ENCODE measurements around the gene MBNL1. TPM values are rescaled to one million over a fixed set of nuclear protein-coding genes. Genes with fewer than 3 reads are reported as not detected.
"Not testable (repeated sequence)": the region's sequence is repeated elsewhere in the genome, so short reads cannot be mapped to it uniquely, and the experiment has no call there.

Gene MBNL1
- total and polyA plus RNA-seq, 2 donors (not counting 3 experiments of a cell fraction or from before 2014, with no cell fraction given): 179 to 362 TPM

DNA sequence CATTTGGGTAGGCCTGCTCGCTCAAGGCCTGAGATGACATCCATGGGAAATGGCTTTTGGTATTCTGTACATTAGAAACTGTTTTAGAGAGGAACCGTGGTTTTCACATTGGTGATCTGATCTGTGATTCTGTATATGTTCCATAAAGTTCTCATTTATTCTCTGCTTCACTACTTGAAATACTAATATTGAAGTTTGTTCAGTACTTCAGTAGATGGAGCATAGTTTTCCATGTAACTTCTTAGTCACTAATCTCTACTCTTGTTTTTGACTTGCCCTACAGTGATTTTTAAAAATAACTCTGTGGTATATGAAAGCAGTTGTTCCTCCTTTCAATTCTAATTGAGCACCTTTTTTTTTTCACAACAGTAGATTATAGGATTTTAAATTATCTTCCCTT is 66.5 kb downstream of the MBNL1 start:
- peaks cover 35% of the 10 kb centered on the region for H3K4me1 ChIP-seq (ENCODE audit: control insufficient read depth, extremely low read depth, insufficient read depth, low read length)
- H3K9me1 ChIP-seq (replicated peaks; ENCODE audit: control insufficient read depth, extremely low read depth, insufficient read depth, low read length): no peaks in the 10 kb centered on the region
- no peak overlapping the region for H3K9ac ChIP-seq (replicated peaks; ENCODE audit: extremely low read depth, insufficient read depth, low read length)
- no peak overlapping the region for H3K27ac ChIP-seq (ENCODE audit: insufficient read depth, low read depth, low read length)
- DNase-seq (ENCODE audit: low read depth, low spot score): no peak
- no peaks in the 10 kb centered on the region for H4K20me1 ChIP-seq (replicated peaks; ENCODE audit: control insufficient read depth, extremely low read depth, insufficient read depth, low read length)
- intact Hi-C loops (cut with micrococcal nuclease) (no loop called here), dilution Hi-C loops (cut with MboI; ENCODE audit: extremely low pct_ligation_motif_present, low sequenced_read_pairs) (no loop called here)
- TF ChIP-seq POLR2A (IDR thresholded peaks at IDR 0.05; ENCODE audit: low read depth, low read length) (no peak), POLR2AphosphoS5 (IDR thresholded peaks at IDR 0.05; ENCODE audit: insufficient read depth, low read depth, low read length) (no peak), JUN (IDR thresholded peaks at IDR 0.05; ENCODE audit: borderline replicate concordance, insufficient read depth, insufficient read length, low read depth) (no peak)
- TF ChIP-seq, protein P1, sequence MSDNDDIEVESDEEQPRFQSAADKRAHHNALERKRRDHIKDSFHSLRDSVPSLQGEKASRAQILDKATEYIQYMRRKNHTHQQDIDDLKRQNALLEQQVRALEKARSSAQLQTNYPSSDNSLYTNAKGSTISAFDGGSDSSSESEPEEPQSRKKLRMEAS (IDR thresholded peaks at IDR 0.05; ENCODE audit: insufficient read depth, insufficient read length): no peak
- TF ChIP-seq, protein P2, sequence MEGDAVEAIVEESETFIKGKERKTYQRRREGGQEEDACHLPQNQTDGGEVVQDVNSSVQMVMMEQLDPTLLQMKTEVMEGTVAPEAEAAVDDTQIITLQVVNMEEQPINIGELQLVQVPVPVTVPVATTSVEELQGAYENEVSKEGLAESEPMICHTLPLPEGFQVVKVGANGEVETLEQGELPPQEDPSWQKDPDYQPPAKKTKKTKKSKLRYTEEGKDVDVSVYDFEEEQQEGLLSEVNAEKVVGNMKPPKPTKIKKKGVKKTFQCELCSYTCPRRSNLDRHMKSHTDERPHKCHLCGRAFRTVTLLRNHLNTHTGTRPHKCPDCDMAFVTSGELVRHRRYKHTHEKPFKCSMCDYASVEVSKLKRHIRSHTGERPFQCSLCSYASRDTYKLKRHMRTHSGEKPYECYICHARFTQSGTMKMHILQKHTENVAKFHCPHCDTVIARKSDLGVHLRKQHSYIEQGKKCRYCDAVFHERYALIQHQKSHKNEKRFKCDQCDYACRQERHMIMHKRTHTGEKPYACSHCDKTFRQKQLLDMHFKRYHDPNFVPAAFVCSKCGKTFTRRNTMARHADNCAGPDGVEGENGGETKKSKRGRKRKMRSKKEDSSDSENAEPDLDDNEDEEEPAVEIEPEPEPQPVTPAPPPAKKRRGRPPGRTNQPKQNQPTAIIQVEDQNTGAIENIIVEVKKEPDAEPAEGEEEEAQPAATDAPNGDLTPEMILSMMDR (IDR thresholded peaks at IDR 0.05; ENCODE audit: extremely low read depth in 1 of 2, insufficient read depth in 1 of 2, low read depth in 1 of 2, low read length in 2 of 2): no peak
- ChIA-PET CTCF (no interaction called here), POLR2A (no interaction called here)
- H3K27me3 ChIP-seq (ENCODE audit: control insufficient read depth in 2 of 2, insufficient read depth in 2 of 2, low read length in 2 of 2): no peaks in the 10 kb centered on the region
- BruUV-seq (replicated peaks): no TSS peak
- no peak overlapping the region for H3K4me2 ChIP-seq (ENCODE audit: insufficient read depth, low read length)
- H2AFZ ChIP-seq (ENCODE audit: low read depth, low read length): no peak overlapping the region
- no peaks in the 10 kb centered on the region for H3K9me3 ChIP-seq (replicated peaks; ENCODE audit: control insufficient read depth, insufficient read depth, low read length)
- FAIRE-seq: no peak
- peaks cover 3 to 19% of the 10 kb centered on the region in 2 experiments for H3K36me3 ChIP-seq (ENCODE audit: control insufficient read depth in 2 of 2, extremely low read depth in 1 of 2, insufficient read depth in 2 of 2, low read length in 2 of 2)
- H3K79me2 ChIP-seq (ENCODE audit: control insufficient read depth, insufficient read depth, low read length): peaks cover 89% of the 10 kb centered on the region
- no peak overlapping the region for H3K4me3 ChIP-seq (replicated peaks in 1 of 3; ENCODE audit: insufficient read depth in 1 of 3, low read depth in 1 of 3, low read length in 3 of 3)

DNA sequence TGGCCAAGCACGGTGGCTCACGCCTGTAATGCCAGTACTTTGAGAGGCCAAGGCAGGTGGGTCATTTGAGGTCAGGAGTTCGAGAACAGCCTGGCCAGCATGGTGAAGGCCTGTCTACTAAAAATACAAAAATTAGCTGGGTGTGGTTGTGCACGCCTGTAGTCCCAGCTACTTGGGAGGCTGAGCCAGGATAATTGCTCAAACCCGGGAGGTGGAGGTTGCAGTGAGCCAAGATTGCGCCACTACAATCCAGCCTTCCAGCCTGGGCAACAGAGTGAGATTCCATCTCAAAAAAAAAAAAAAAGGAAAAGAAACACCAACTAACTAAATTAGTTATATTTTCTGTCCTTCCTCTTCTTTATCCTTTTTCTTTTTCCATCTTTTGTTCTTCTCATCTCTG is 68.6 kb downstream of the MBNL1 start:
- H3K9me1 ChIP-seq (replicated peaks; ENCODE audit: control insufficient read depth, extremely low read depth, insufficient read depth, low read length); intact Hi-C loops (cut with micrococcal nuclease); H2AFZ ChIP-seq (ENCODE audit: low read depth, low read length); H3K9ac ChIP-seq (replicated peaks; ENCODE audit: extremely low read depth, insufficient read depth, low read length); H3K4me2 ChIP-seq (ENCODE audit: insufficient read depth, low read length); FAIRE-seq; BruUV-seq (replicated peaks); DNase-seq (ENCODE audit: low read depth, low spot score); H3K27ac ChIP-seq (ENCODE audit: insufficient read depth, low read depth, low read length); dilution Hi-C loops (cut with MboI; ENCODE audit: extremely low pct_ligation_motif_present, low sequenced_read_pairs); H3K27me3 ChIP-seq (ENCODE audit: control insufficient read depth in 2 of 2, insufficient read depth in 2 of 2, low read length in 2 of 2); H4K20me1 ChIP-seq (replicated peaks; ENCODE audit: control insufficient read depth, extremely low read depth, insufficient read depth, low read length); H3K4me3 ChIP-seq (replicated peaks in 1 of 3; ENCODE audit: insufficient read depth in 1 of 3, low read depth in 1 of 3, low read length in 3 of 3); H3K9me3 ChIP-seq (replicated peaks; ENCODE audit: control insufficient read depth, insufficient read depth, low read length): not testable (repeated sequence)
- Histone ChIP-seq H3K4me1 (ENCODE audit: control insufficient read depth, extremely low read depth, insufficient read depth, low read length) (peaks cover 16% of the 10 kb centered on the region), H3K36me3 (ENCODE audit: control insufficient read depth in 2 of 2, extremely low read depth in 1 of 2, insufficient read depth in 2 of 2, low read length in 2 of 2) (peaks cover 6 to 22% of the 10 kb centered on the region in 2 experiments), H3K79me2 (ENCODE audit: control insufficient read depth, insufficient read depth, low read length) (peaks cover 92% of the 10 kb centered on the region)
- ChIA-PET CTCF (interaction anchor here (1.6 kb wide), 1 partner anchor 22 kb away, joined by 3 read pairs; no protein-coding TSS in a partner anchor), POLR2A (interaction anchor here (0.7 kb wide), 1 partner anchor 9 kb away, joined by 3 read pairs; no protein-coding TSS in a partner anchor)
